NCI-H446 treated with DMSO at 0.1 percent for 48 hours (cell line): ENCODE measurements around the gene SPEM2.

ENCODE experiments used
- DNase-seq: peaks from one replicate; lab custom pipeline; 2025; lab: John Stamatoyannopoulos, UW

SPEM2 gene

GRCh38 chr17:7421186-7421585 lies 4.2 kb upstream of the SPEM2 start:
- DNase-seq: no peak

- DNase-seq: no peak
These were observed 1.7 kb upstream of the SPEM2 start for GRCh38 chr17:7423679-7424078.

- DNase-seq: no peak
These were observed 340 bp downstream of the SPEM2 start for GRCh38 chr17:7425756-7426155.

- no peak for DNase-seq
These were observed 917 bp downstream of the SPEM2 start for GRCh38 chr17:7426203-7426863.

GRCh38 chr17:7426896-7427489 lies 1.6 kb downstream of the SPEM2 start:
- DNase-seq: no peak

GRCh38 chr17:7427549-7427948 lies 2.1 kb downstream of the SPEM2 start:
- no peak for DNase-seq

GRCh38 chr17:7428557-7428956 lies 3.1 kb downstream of the SPEM2 start, which contains the start of gene SPEM3:
Gene SPEM3, plus strand, starts transcription at chr17:7428857. Its CDS starts 46 bp downstream, at chr17:7428903.
- DNase-seq: no peak

- no peak for DNase-seq
These were observed 4.3 kb downstream of the SPEM2 start for GRCh38 chr17:7429722-7430121.

GRCh38 chr17:7431231-7431630 lies 5.8 kb downstream of the SPEM2 start:
- no peak for DNase-seq

GRCh38 chr17:7432296-7432695 lies 6.9 kb downstream of the SPEM2 start:
- DNase-seq: no peak

- no peak for DNase-seq
These were observed 10.5 kb downstream of the SPEM2 start for GRCh38 chr17:7435676-7436555.

- peak; percentile 42 for DNase-seq
These were observed 11.3 kb downstream of the SPEM2 start for GRCh38 chr17:7436556-7437368.

- no peak for DNase-seq
These were observed 12.0 kb downstream of the SPEM2 start for GRCh38 chr17:7437369-7437863.

GRCh38 chr17:7437950-7438614 lies 12.7 kb downstream of the SPEM2 start:
- no peak for DNase-seq

- no peak for DNase-seq
These were observed 13.4 kb downstream of the SPEM2 start for GRCh38 chr17:7438656-7439460.

GRCh38 chr17:7439462-7440112 lies 14.2 kb downstream of the SPEM2 start, which contains the start of gene FGF11:
Gene FGF11, plus strand, starts transcription at chr17:7439512. Its CDS starts 109 bp downstream, at chr17:7439621.
- DNase-seq: no peak

- DNase-seq: peak; percentile 39
These were observed 14.9 kb downstream of the SPEM2 start for GRCh38 chr17:7440113-7440833.

GRCh38 chr17:7440834-7441195 lies 15.4 kb downstream of the SPEM2 start:
- DNase-seq: peak; percentile 59

- DNase-seq: no peak
These were observed 15.8 kb downstream of the SPEM2 start for GRCh38 chr17:7441266-7441665.
